ENCODE measurements around the gene FOXK2.

DNA sequence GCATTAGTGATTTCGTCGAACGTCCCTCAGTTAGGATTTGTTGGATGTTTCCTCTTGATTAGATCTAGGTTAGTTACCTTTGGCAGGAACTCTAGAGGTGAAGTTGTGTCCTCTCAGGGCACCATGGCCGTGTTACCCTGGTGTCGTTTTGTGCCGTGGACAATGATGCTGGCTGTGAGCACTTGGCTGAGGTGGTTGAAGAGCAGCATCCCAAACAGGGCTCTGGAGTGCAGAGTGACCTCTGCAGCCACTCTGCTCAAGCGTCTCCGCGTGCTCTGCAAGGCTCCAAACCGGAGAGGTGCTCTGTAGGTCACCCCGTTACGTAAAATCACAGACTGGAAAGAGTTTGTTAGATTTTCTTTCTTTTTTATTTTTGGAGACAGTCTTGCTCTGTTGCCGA is 33.0 kb downstream of the FOXK2 start:
- TF ChIP-seq POLR2A (IDR thresholded peaks at IDR 0.05; ENCODE audit: low read length) (no peak), GATA1 (IDR thresholded peaks at IDR 0.05; ENCODE audit: low read depth, low read length) (no peak)

Measured in erythroblast (primary cell).